ENCODE results near the gene APH1B. TPM values are rescaled to one million over a fixed set of nuclear protein-coding genes. Genes with fewer than 3 reads are reported as not detected.

The APH1B gene
- total and polyA plus RNA-seq, 3 experiments from 2014 or later: 6.7 to 13.1 (median 9.2) TPM

GRCh38 chr15:63288342-63288741 is 10.9 kb downstream of the APH1B start:
- POLR2A ChIA-PET: no interaction called here

GRCh38 chr15:63288778-63289378 is 11.5 kb downstream of the APH1B start:
- H3K4me1 Mint-ChIP-seq: peaks cover 7 to 10% (median 9%) of the 10 kb centered on the region in 3 donors
- no peaks in the 10 kb centered on the region for H3K9me3 Mint-ChIP-seq
- POLR2A ChIA-PET: no interaction called here
- Histone ChIP-seq H3K4me1 (ENCODE audit: insufficient read depth, low read length) (no peaks in the 10 kb centered on the region), H3K27me3 (ENCODE audit: insufficient read depth, low read length, poor library complexity, severe bottlenecking) (no peaks in the 10 kb centered on the region), H3K4me3 (ENCODE audit: low read length) (no peak overlapping the region), H3K9me3 (ENCODE audit: low read length) (no peaks in the 10 kb centered on the region), H3K36me3 (ENCODE audit: insufficient read depth, low read length) (peaks cover 5% of the 10 kb centered on the region), H3K27ac (ENCODE audit: low read depth, low read length) (no peak overlapping the region)
- no peaks in the 10 kb centered on the region for H3K27me3 Mint-ChIP-seq
- DNase-seq: peak in 2 of 5 donors; percentile 23 to 52
- H3K27ac Mint-ChIP-seq: peak overlapping the region in 3 of 8 donors; percentile 17 to 84 (median 37)
- H3K36me3 Mint-ChIP-seq: peaks cover 4 to 60% (median 10%) of the 10 kb centered on the region in 3 donors
- CTCF ChIA-PET: interaction anchor here (0.9 to 2.1 kb wide), 3 partner anchors 97 to 241 kb away, joined by 3 to 7 read pairs (median 3); no protein-coding TSS in a partner anchor
- H3K4me3 Mint-ChIP-seq: no peak overlapping the region

More at GRCh38 chr15:63288342-63288741, 10.9 kb downstream of the APH1B start:
- peaks cover 4 to 63% (median 14%) of the 10 kb centered on the region in 3 donors for H3K36me3 Mint-ChIP-seq
- H3K9me3 Mint-ChIP-seq: no peaks in the 10 kb centered on the region
- CTCF ChIA-PET: interaction anchor here (0.9 to 2.1 kb wide), 3 partner anchors 96 to 240 kb away, joined by 3 to 7 read pairs (median 3); no protein-coding TSS in a partner anchor
- H3K4me1 Mint-ChIP-seq: peaks cover 12 to 15% (median 15%) of the 10 kb centered on the region in 3 donors
- Histone ChIP-seq H3K27me3 (ENCODE audit: insufficient read depth, low read length, poor library complexity, severe bottlenecking) (no peaks in the 10 kb centered on the region), H3K4me1 (ENCODE audit: insufficient read depth, low read length) (no peaks in the 10 kb centered on the region), H3K36me3 (ENCODE audit: insufficient read depth, low read length) (peaks cover 5% of the 10 kb centered on the region), H3K4me3 (ENCODE audit: low read length) (no peak overlapping the region), H3K27ac (ENCODE audit: low read depth, low read length) (no peak overlapping the region), H3K9me3 (ENCODE audit: low read length) (no peaks in the 10 kb centered on the region)
- no peak overlapping the region for H3K4me3 Mint-ChIP-seq
- peak overlapping the region in 4 of 8 donors; percentile 3 to 84 (median 27) for H3K27ac Mint-ChIP-seq
- no peak for DNase-seq
- no peaks in the 10 kb centered on the region for H3K27me3 Mint-ChIP-seq

GRCh38 chr15:63291507-63291906 is 14.1 kb downstream of the APH1B start:
- H3K27ac ChIP-seq (ENCODE audit: low read depth, low read length): no peak overlapping the region
- H3K27me3 ChIP-seq (ENCODE audit: insufficient read depth, low read length, poor library complexity, severe bottlenecking): no peaks in the 10 kb centered on the region
- H3K9me3 ChIP-seq (ENCODE audit: low read length): no peaks in the 10 kb centered on the region
- no peaks in the 10 kb centered on the region for H3K9me3 Mint-ChIP-seq
- CTCF ChIA-PET: interaction anchor here (0.9 to 1.2 kb wide), 3 partner anchors 100 to 244 kb away, joined by 3 to 4 read pairs (median 4); partner anchors contain the start of gene RPS27L
- H3K27me3 Mint-ChIP-seq: no peaks in the 10 kb centered on the region
- POLR2A ChIA-PET: no interaction called here
- H3K4me3 ChIP-seq (ENCODE audit: low read length): no peak overlapping the region
- peaks cover 5% of the 10 kb centered on the region for H3K36me3 ChIP-seq (ENCODE audit: insufficient read depth, low read length)
- H3K4me1 Mint-ChIP-seq: peaks cover 12 to 21% (median 18%) of the 10 kb centered on the region in 3 donors
- DNase-seq: no peak
- no peaks in the 10 kb centered on the region for H3K4me1 ChIP-seq (ENCODE audit: insufficient read depth, low read length)
- H3K27ac Mint-ChIP-seq: peak overlapping the region in 1 of 8 donors; percentile 32
- no peak overlapping the region for H3K4me3 Mint-ChIP-seq
- H3K36me3 Mint-ChIP-seq: peaks cover 4 to 69% (median 11%) of the 10 kb centered on the region in 3 donors

- Histone ChIP-seq H3K27me3 (ENCODE audit: insufficient read depth, low read length, poor library complexity, severe bottlenecking) (no peaks in the 10 kb centered on the region), H3K9me3 (ENCODE audit: low read length) (no peaks in the 10 kb centered on the region), H3K27ac (ENCODE audit: low read depth, low read length) (no peak overlapping the region), H3K4me1 (ENCODE audit: insufficient read depth, low read length) (no peaks in the 10 kb centered on the region), H3K4me3 (ENCODE audit: low read length) (no peak overlapping the region), H3K36me3 (ENCODE audit: insufficient read depth, low read length) (peaks cover 1% of the 10 kb centered on the region)
- peaks cover 12 to 22% (median 18%) of the 10 kb centered on the region in 3 donors for H3K4me1 Mint-ChIP-seq
- H3K27me3 Mint-ChIP-seq: no peaks in the 10 kb centered on the region
- H3K4me3 Mint-ChIP-seq: no peak overlapping the region
- DNase-seq: no peak
- POLR2A ChIA-PET: no interaction called here
- no peaks in the 10 kb centered on the region for H3K9me3 Mint-ChIP-seq
- CTCF ChIA-PET: interaction anchor here (0.9 kb wide), 1 partner anchor 198 kb away, joined by 4 read pairs; no protein-coding TSS in a partner anchor
- H3K27ac Mint-ChIP-seq: peak overlapping the region in 3 of 8 donors; percentile 10 to 66 (median 58)
- H3K36me3 Mint-ChIP-seq: peaks cover 1 to 65% (median 10%) of the 10 kb centered on the region in 3 donors
Observed at GRCh38 chr15:63292241-63292640, 14.8 kb downstream of the APH1B start.

GRCh38 chr15:63292771-63293170 is 15.4 kb downstream of the APH1B start:
- Mint-ChIP-seq H3K27me3 (no peaks in the 10 kb centered on the region), H3K36me3 (peaks cover 1 to 62% (median 7%) of the 10 kb centered on the region in 3 donors), H3K9me3 (no peaks in the 10 kb centered on the region), H3K4me3 (no peak overlapping the region), H3K4me1 (peaks cover 12 to 22% (median 18%) of the 10 kb centered on the region in 3 donors), H3K27ac (no peak overlapping the region)
- Histone ChIP-seq H3K36me3 (ENCODE audit: insufficient read depth, low read length) (no peaks in the 10 kb centered on the region), H3K4me1 (ENCODE audit: insufficient read depth, low read length) (no peaks in the 10 kb centered on the region), H3K27ac (ENCODE audit: low read depth, low read length) (no peak overlapping the region), H3K4me3 (ENCODE audit: low read length) (no peak overlapping the region), H3K9me3 (ENCODE audit: low read length) (no peaks in the 10 kb centered on the region), H3K27me3 (ENCODE audit: insufficient read depth, low read length, poor library complexity, severe bottlenecking) (no peaks in the 10 kb centered on the region)
- CTCF ChIA-PET: interaction anchor here (0.9 kb wide), 1 partner anchor 199 kb away, joined by 4 read pairs; no protein-coding TSS in a partner anchor
- POLR2A ChIA-PET: interaction anchor here (0.6 kb wide), 1 partner anchor 408 kb away, joined by 4 read pairs; no protein-coding TSS in a partner anchor
- no peak for DNase-seq

- ChIA-PET POLR2A (no interaction called here), CTCF (interaction anchor here (1.2 kb wide), 1 partner anchor 751 kb away, joined by 3 read pairs; no protein-coding TSS in a partner anchor)
- H3K36me3 Mint-ChIP-seq: peaks cover 4 to 66% (median 4%) of the 10 kb centered on the region in 3 donors
Observed at GRCh38 chr15:63294359-63294758, 17.0 kb downstream of the APH1B start.

GRCh38 chr15:63295341-63295740 is 17.9 kb downstream of the APH1B start:
- ChIA-PET CTCF (interaction anchor here (1.2 kb wide), 1 partner anchor 750 kb away, joined by 3 read pairs; no protein-coding TSS in a partner anchor), POLR2A (no interaction called here)
- Histone ChIP-seq H3K4me3 (ENCODE audit: low read length) (no peak overlapping the region), H3K9me3 (ENCODE audit: low read length) (no peaks in the 10 kb centered on the region), H3K36me3 (ENCODE audit: insufficient read depth, low read length) (no peaks in the 10 kb centered on the region), H3K27me3 (ENCODE audit: insufficient read depth, low read length, poor library complexity, severe bottlenecking) (no peaks in the 10 kb centered on the region), H3K27ac (ENCODE audit: low read depth, low read length) (no peak overlapping the region), H3K4me1 (ENCODE audit: insufficient read depth, low read length) (no peaks in the 10 kb centered on the region)
- Mint-ChIP-seq H3K9me3 (no peaks in the 10 kb centered on the region), H3K4me3 (peak overlapping the region in 1 of 7 donors; percentile 76), H3K4me1 (peaks cover 3 to 13% (median 12%) of the 10 kb centered on the region in 3 donors), H3K36me3 (peaks cover 4 to 75% (median 7%) of the 10 kb centered on the region in 3 donors), H3K27me3 (no peaks in the 10 kb centered on the region), H3K27ac (peak overlapping the region in 6 of 8 donors; percentile 10 to 98 (median 36))
- no peak for DNase-seq

More at GRCh38 chr15:63294359-63294758, 17.0 kb downstream of the APH1B start:
- H3K27ac ChIP-seq (ENCODE audit: low read depth, low read length): no peak overlapping the region
- no peaks in the 10 kb centered on the region for H3K9me3 ChIP-seq (ENCODE audit: low read length)
- no peaks in the 10 kb centered on the region for H3K27me3 ChIP-seq (ENCODE audit: insufficient read depth, low read length, poor library complexity, severe bottlenecking)
- Mint-ChIP-seq H3K4me3 (no peak overlapping the region), H3K27ac (no peak overlapping the region), H3K9me3 (no peaks in the 10 kb centered on the region), H3K27me3 (no peaks in the 10 kb centered on the region), H3K4me1 (peaks cover 3 to 13% (median 12%) of the 10 kb centered on the region in 3 donors)
- no peak overlapping the region for H3K4me3 ChIP-seq (ENCODE audit: low read length)
- no peaks in the 10 kb centered on the region for H3K4me1 ChIP-seq (ENCODE audit: insufficient read depth, low read length)
- no peak for DNase-seq
- H3K36me3 ChIP-seq (ENCODE audit: insufficient read depth, low read length): no peaks in the 10 kb centered on the region

- ChIA-PET CTCF (no interaction called here), POLR2A (no interaction called here)
- H3K4me3 ChIP-seq (ENCODE audit: low read length): no peak overlapping the region
- H3K27ac ChIP-seq (ENCODE audit: low read depth, low read length): no peak overlapping the region
- Mint-ChIP-seq H3K36me3 (peaks cover 7 to 74% (median 10%) of the 10 kb centered on the region in 3 donors), H3K9me3 (no peaks in the 10 kb centered on the region), H3K4me1 (peaks cover 3 to 13% (median 12%) of the 10 kb centered on the region in 3 donors), H3K27ac (peak overlapping the region in 7 of 8 donors; percentile 6 to 98 (median 94)), H3K4me3 (peak overlapping the region in 4 of 7 donors; percentile 4 to 76 (median 46)), H3K27me3 (no peaks in the 10 kb centered on the region)
- H3K36me3 ChIP-seq (ENCODE audit: insufficient read depth, low read length): peaks cover 6% of the 10 kb centered on the region
- DNase-seq: peak in 2 of 5 donors; percentile 7 to 26
- no peaks in the 10 kb centered on the region for H3K4me1 ChIP-seq (ENCODE audit: insufficient read depth, low read length)
- no peaks in the 10 kb centered on the region for H3K27me3 ChIP-seq (ENCODE audit: insufficient read depth, low read length, poor library complexity, severe bottlenecking)
- no peaks in the 10 kb centered on the region for H3K9me3 ChIP-seq (ENCODE audit: low read length)
Observed at GRCh38 chr15:63296195-63296594, 18.8 kb downstream of the APH1B start.
